Endothelial cell of umbilical vein (primary cell): ENCODE results near the gene SEC14L1. TPM values are rescaled to one million over a fixed set of nuclear protein-coding genes. Genes with fewer than 3 reads are reported as not detected.

Experiments used
- BruUV-seq: library from RNA; stranded (reverse); fragments of 400-500 nt; replicated peaks from 2 replicates; lab custom pipeline; 2021; lab: Mats Ljungman, UMichigan
- CTCF ChIA-PET: fragments of 300-600, 350-600 bp; sonication (Branson Sonifier 250); formaldehyde crosslinking; loops from one replicate; lab custom pipeline; 2021; ENCODE audit warnings: antibody characterized with exemption, inconsistent platforms; lab: Charles Lee
- POLR2A ChIA-PET: fragments of 300-600, 350-600 bp; sonication (Branson Sonifier 250); formaldehyde crosslinking; loops from one replicate; lab custom pipeline; 2021; ENCODE audit warnings: antibody characterized with exemption, inconsistent platforms; lab: Charles Lee
- DNase-seq: peaks from one replicate; pipeline ENCODE4 v3.0.0-alpha.2; 2011; ENCODE audit warnings: low read depth, low spot score
- FAIRE-seq: peaks from 2 replicates; lab custom pipeline; 2011; peaks lifted over from hg19 to GRCh38; lab: Jason Lieb, UNC
- H2AFZ ChIP-seq: 2 replicates; pipeline ENCODE4 v1.6.0; 2012; ENCODE audit warnings: low read depth, low read length, control low read depth, inconsistent platforms
- H3K27ac ChIP-seq: 2 replicates; pipeline ENCODE4 v1.5.1; 2011; ENCODE audit warnings: low read depth, mild to moderate bottlenecking, control low read depth, low read length, moderate library complexity; ENCODE audit not compliant: insufficient read depth
- H3K27me3 ChIP-seq, 2 experiments: 2 replicates each; pipeline versions ENCODE4 v1.6.0 to v1.6.1; 2011; ENCODE audit warnings: low read length in 2 of 2, mixed read lengths in 1 of 2; ENCODE audit not compliant: control insufficient read depth in 2 of 2, insufficient read depth in 2 of 2
- H3K36me3 ChIP-seq, 2 experiments: 2 replicates in 1 of 2; 3 replicates in 1 of 2; pipeline ENCODE4 v1.5.1; 2011; ENCODE audit warnings: low read length in 2 of 2, mild to moderate bottlenecking in 1 of 2, moderate library complexity in 1 of 2; ENCODE audit not compliant: control insufficient read depth in 2 of 2, insufficient read depth in 2 of 2; ENCODE audit errors: extremely low read depth in 1 of 2
- H3K4me1 ChIP-seq: 3 replicates; pipeline ENCODE4 v1.5.1; 2011; ENCODE audit warnings: mild to moderate bottlenecking, low read length; ENCODE audit not compliant: control insufficient read depth, insufficient read depth; ENCODE audit errors: extremely low read depth
- H3K4me2 ChIP-seq: 2 replicates; pipeline ENCODE4 v1.6.1; 2011; ENCODE audit warnings: low read length, control low read depth, mixed read lengths; ENCODE audit not compliant: insufficient read depth
- H3K4me3 ChIP-seq, 3 experiments: fragments of 200-600 bp in 1 of 3; sonication (generic), shearing (Covaris generic) in 1 of 3; replicated peaks in 1 of 3; 2 replicates each; pipeline ENCODE4 v1.5.1; 2011 to 2016; ENCODE audit warnings: control low read depth in 3 of 3, low read length in 3 of 3, mild to moderate bottlenecking in 2 of 3, inconsistent platforms in 1 of 3, low read depth in 1 of 3, moderate library complexity in 1 of 3; ENCODE audit not compliant: insufficient read depth in 1 of 3
- H3K79me2 ChIP-seq: 2 replicates; pipeline ENCODE4 v1.6.0; 2012; ENCODE audit warnings: low read length, inconsistent platforms; ENCODE audit not compliant: control insufficient read depth, insufficient read depth
- H3K9ac ChIP-seq: replicated peaks from 2 replicates; pipeline ENCODE3; 2011; ENCODE audit warnings: low read length, control low read depth; ENCODE audit not compliant: insufficient read depth; ENCODE audit errors: extremely low read depth
- H3K9me1 ChIP-seq: replicated peaks from 3 replicates; pipeline ENCODE4 v1.6.0; 2011; ENCODE audit warnings: mild to moderate bottlenecking, low read length; ENCODE audit not compliant: control insufficient read depth, insufficient read depth; ENCODE audit errors: extremely low read depth
- H3K9me3 ChIP-seq: replicated peaks from 2 replicates; pipeline ENCODE4 v1.5.1; 2012; ENCODE audit warnings: low read length, inconsistent platforms; ENCODE audit not compliant: control insufficient read depth, insufficient read depth
- H4K20me1 ChIP-seq: replicated peaks from 2 replicates; pipeline ENCODE3; 2011; ENCODE audit warnings: mild to moderate bottlenecking, low read length; ENCODE audit not compliant: control insufficient read depth, insufficient read depth; ENCODE audit errors: extremely low read depth
- CTCF ChIP-seq, 2 donors: IDR thresholded peaks; 1 replicate in 1 of 2; 2 replicates in 1 of 2; pipeline ENCODE4 v1.5.1; 2011; ENCODE audit warnings: low read length in 2 of 2, mild to moderate bottlenecking in 2 of 2, moderate library complexity in 2 of 2, control low read depth in 1 of 2, inconsistent platforms in 1 of 2, low read depth in 1 of 2; ENCODE audit not compliant: insufficient read depth in 1 of 2; ENCODE audit errors: extremely low read depth in 1 of 2
- EZH2 ChIP-seq: IDR thresholded peaks from 2 replicates; pipeline ENCODE4 v1.6.1; 2012; ENCODE audit warnings: borderline replicate concordance, low read depth, mild to moderate bottlenecking, moderate library complexity, low read length, inconsistent platforms; ENCODE audit not compliant: severe bottlenecking
- FOS ChIP-seq: IDR thresholded peaks from 2 replicates; pipeline ENCODE4 v1.6.1; 2011; ENCODE audit warnings: mild to moderate bottlenecking, low read length, moderate library complexity, borderline replicate concordance; ENCODE audit not compliant: insufficient read depth
- GATA2 ChIP-seq: IDR thresholded peaks from 2 replicates; pipeline ENCODE4 v1.7.0; 2011; ENCODE audit warnings: low read depth, mild to moderate bottlenecking, moderate library complexity, mixed read lengths, low read length; ENCODE audit not compliant: insufficient read length, insufficient read depth
- JUN ChIP-seq: IDR thresholded peaks from 2 replicates; pipeline ENCODE4 v1.6.1; 2011; ENCODE audit warnings: borderline replicate concordance, low read depth; ENCODE audit not compliant: insufficient read length, insufficient read depth
- MAX ChIP-seq: IDR thresholded peaks from 2 replicates; pipeline ENCODE4 v1.6.1; 2011; ENCODE audit not compliant: insufficient read depth, insufficient read length
- MYC ChIP-seq: IDR thresholded peaks from one replicate; pipeline ENCODE4 v1.6.1; 2011; ENCODE audit warnings: mild to moderate bottlenecking, low read depth, low read length
- POLR2A ChIP-seq: IDR thresholded peaks from 2 replicates; pipeline ENCODE4 v1.6.1; 2012; ENCODE audit warnings: low read depth, mild to moderate bottlenecking, control low read depth, low read length
- POLR2AphosphoS5 ChIP-seq: IDR thresholded peaks from 2 replicates; pipeline ENCODE4 v1.6.1; 2012; ENCODE audit warnings: low read depth, mild to moderate bottlenecking, control low read depth, low read length, moderate library complexity; ENCODE audit not compliant: insufficient read depth
- dilution Hi-C: fragments of 300-500 bp; cut with MboI; formaldehyde crosslinking; loops from one replicate; pipeline ENCODE4 v1.15.0; 2019; ENCODE audit warnings: low sequenced_read_pairs; ENCODE audit not compliant: extremely low pct_ligation_motif_present
- intact Hi-C: fragments of 100-400 bp; cut with micrococcal nuclease; formaldehyde crosslinking; loops from one replicate; pipeline ENCODE4 v1.10.0; 2022
- polyA plus RNA-seq, 4 experiments: library from polyadenylated mRNA; depleted of rRNA in 3 of 4; stranded (reverse) in 3 of 4; unstranded in 1 of 4; fragments of >200 nt; gene quantifications; 2 replicates each; pipeline versions ENCODE4 v1.2.1 to v1.2.3, GENCODE V29; 2011 to 2012; ENCODE audit warnings: missing spikeins in 1 of 4
- total RNA-seq: library from RNA; stranded (reverse); gene quantifications from 2 replicates; pipeline ENCODE4 v1.2.3, GENCODE V29; 2021

SEC14L1 gene
- total and polyA plus RNA-seq, 2 donors (not counting 3 experiments of a cell fraction or from before 2014, with no cell fraction given), result 215 to 631 TPM

- DNase-seq (no peak), FAIRE-seq (no peak)
- peaks cover 78% of the 10 kb centered on the region for H3K79me2 ChIP-seq
- ChIA-PET POLR2A (no interaction called here), CTCF (no interaction called here)
- no TSS peak for BruUV-seq
- TF ChIP-seq CTCF (IDR thresholded peaks at IDR 0.05; ENCODE audit: extremely low read depth in 1 of 2, insufficient read depth in 1 of 2, low read depth in 1 of 2, low read length in 2 of 2), result no peak
- no peak for TF ChIP-seq POLR2AphosphoS5
- no peak for TF ChIP-seq EZH2
- no peak for TF ChIP-seq GATA2
- TF ChIP-seq POLR2A, result no peak
- no peak for TF ChIP-seq MYC
- no peak for TF ChIP-seq JUN
- no peak for TF ChIP-seq MAX
- no peak for TF ChIP-seq FOS
- no peak overlapping the region for H2AFZ ChIP-seq
- peaks cover 76 to 80% of the 10 kb centered on the region in 2 experiments for H3K36me3 ChIP-seq
- no peak overlapping the region for H3K27ac ChIP-seq
- H3K4me2 ChIP-seq, result no peak overlapping the region
- no peaks in the 10 kb centered on the region for H3K27me3 ChIP-seq
- dilution Hi-C loops, result no loop called here
- no peaks in the 10 kb centered on the region for H3K9me1 ChIP-seq
- H3K9me3 ChIP-seq, result no peaks in the 10 kb centered on the region
- H3K4me3 ChIP-seq, result no peak overlapping the region
- no peak overlapping the region for H3K9ac ChIP-seq
- H4K20me1 ChIP-seq, result no peaks in the 10 kb centered on the region
- H3K4me1 ChIP-seq, result peaks cover 21% of the 10 kb centered on the region
- intact Hi-C loops, result no loop called here
These were observed 71.5 kb downstream of the SEC14L1 start for GRCh38 chr17:77212081-77212832.
